GM12878 (cell line): Measurements from ENCODE around the gene CEACAM3. TPM values are rescaled to one million over a fixed set of nuclear protein-coding genes. Genes with fewer than 3 reads are reported as not detected.

Experiments used
- polyA plus RNA-seq, 11 experiments: library from polyadenylated mRNA; depleted of rRNA in 4 of 11; unstranded in 6 of 11; stranded (reverse) in 5 of 11; fragments of >200 nt; fragmentation: Nextera tagmentation in 4 of 11; fragmentation: Illumina TruSeq in 1 of 11; extraction: Ambion mirVana in 4 of 11; extraction: Trizol in 1 of 11; gene quantifications; 1 replicate in 1 of 11; 2 replicates in 10 of 11; pipeline versions ENCODE4 v1.2.1 to v1.2.3, GENCODE V29; 2011 to 2016; ENCODE audit warnings: inconsistent platforms in 2 of 11, missing spikeins in 2 of 11, low read depth in 1 of 11
- total RNA-seq, 4 experiments: library from RNA; depleted of rRNA in 3 of 4; stranded (reverse); fragments of >200 nt in 3 of 4; fragmentation: Illumina TruSeq in 1 of 4; extraction: Trizol in 1 of 4; gene quantifications; 2 replicates each; pipeline versions ENCODE4 v1.2.1 to v1.2.3, GENCODE V29; 2013 to 2021

CEACAM3 gene
- total and polyA plus RNA-seq, 10 of the 15 experiments (the other 5 are each of a cell fraction or from before 2014, with no cell fraction given) = not detected

Other genes with a start within 250 kb of the CEACAM3 start
Only the 7 nearest of the 13 such genes appear.
- not detected in 2 replicates for gene CEACAM5, start 88.0 kb upstream of the CEACAM3 start, total RNA-seq (2014; rRNA removed)
- gene CEACAM5, start 88.0 kb upstream of the CEACAM3 start, total RNA-seq (2014; rRNA removed; fragmentation: Illumina TruSeq; extraction: Trizol) = not detected in 2 replicates
- gene CEACAM5, start 88.0 kb upstream of the CEACAM3 start, total RNA-seq (2021) = 0.38 and 0.88 TPM in 2 replicates
- gene CEACAM5, start 88.0 kb upstream of the CEACAM3 start, polyA plus RNA-seq (2011; rRNA removed) = not detected in 2 replicates
- not detected in 2 replicates for gene CEACAM5, start 88.0 kb upstream of the CEACAM3 start, polyA plus RNA-seq (2014; fragmentation: Illumina TruSeq; extraction: Trizol)
- not detected for gene CEACAM5, start 88.0 kb upstream of the CEACAM3 start, polyA plus RNA-seq (2014; fragmentation: Nextera tagmentation; extraction: Ambion mirVana)
- gene CEACAM5, start 88.0 kb upstream of the CEACAM3 start, polyA plus RNA-seq (2014; rRNA removed) = not detected in 2 replicates
- gene CEACAM5, start 88.0 kb upstream of the CEACAM3 start, polyA plus RNA-seq (2016; fragmentation: Nextera tagmentation; extraction: Ambion mirVana) = not detected
- gene CEACAM6, start 41.1 kb upstream of the CEACAM3 start, total RNA-seq (2014; rRNA removed) = not detected in 2 replicates
- gene CEACAM6, start 41.1 kb upstream of the CEACAM3 start, total RNA-seq (2014; rRNA removed; fragmentation: Illumina TruSeq; extraction: Trizol) = not detected in 2 replicates
- 0.26 and 0.27 TPM in 2 replicates for gene CEACAM6, start 41.1 kb upstream of the CEACAM3 start, total RNA-seq (2021)
- not detected in 2 replicates for gene CEACAM6, start 41.1 kb upstream of the CEACAM3 start, polyA plus RNA-seq (2011; rRNA removed)
- not detected in 2 replicates for gene CEACAM6, start 41.1 kb upstream of the CEACAM3 start, polyA plus RNA-seq (2014; fragmentation: Illumina TruSeq; extraction: Trizol)
- not detected for gene CEACAM6, start 41.1 kb upstream of the CEACAM3 start, polyA plus RNA-seq (2014; fragmentation: Nextera tagmentation; extraction: Ambion mirVana)
- not detected in 2 replicates for gene CEACAM6, start 41.1 kb upstream of the CEACAM3 start, polyA plus RNA-seq (2014; rRNA removed)
- gene CEACAM6, start 41.1 kb upstream of the CEACAM3 start, polyA plus RNA-seq (2016; fragmentation: Nextera tagmentation; extraction: Ambion mirVana) = not detected
- gene LYPD4, start 48.1 kb downstream of the CEACAM3 start, total RNA-seq (2014; rRNA removed) = not detected in 2 replicates
- gene LYPD4, start 48.1 kb downstream of the CEACAM3 start, total RNA-seq (2014; rRNA removed; fragmentation: Illumina TruSeq; extraction: Trizol) = not detected in 2 replicates
- not detected in 2 replicates for gene LYPD4, start 48.1 kb downstream of the CEACAM3 start, total RNA-seq (2021)
- gene LYPD4, start 48.1 kb downstream of the CEACAM3 start, polyA plus RNA-seq (2011; rRNA removed) = not detected in 2 replicates
- not detected in 2 replicates for gene LYPD4, start 48.1 kb downstream of the CEACAM3 start, polyA plus RNA-seq (2014; fragmentation: Illumina TruSeq; extraction: Trizol)
- not detected for gene LYPD4, start 48.1 kb downstream of the CEACAM3 start, polyA plus RNA-seq (2014; fragmentation: Nextera tagmentation; extraction: Ambion mirVana)
- gene LYPD4, start 48.1 kb downstream of the CEACAM3 start, polyA plus RNA-seq (2014; rRNA removed) = not detected in 2 replicates
- not detected for gene LYPD4, start 48.1 kb downstream of the CEACAM3 start, polyA plus RNA-seq (2016; fragmentation: Nextera tagmentation; extraction: Ambion mirVana)
- gene DMRTC2, start 48.5 kb downstream of the CEACAM3 start, total RNA-seq (2014; rRNA removed) = not detected in 2 replicates
- gene DMRTC2, start 48.5 kb downstream of the CEACAM3 start, total RNA-seq (2014; rRNA removed; fragmentation: Illumina TruSeq; extraction: Trizol) = not detected in 2 replicates
- gene DMRTC2, start 48.5 kb downstream of the CEACAM3 start, total RNA-seq (2021) = not detected in 2 replicates
- not detected in 2 replicates for gene DMRTC2, start 48.5 kb downstream of the CEACAM3 start, polyA plus RNA-seq (2011; rRNA removed)
- not detected in 2 replicates for gene DMRTC2, start 48.5 kb downstream of the CEACAM3 start, polyA plus RNA-seq (2014; fragmentation: Illumina TruSeq; extraction: Trizol)
- gene DMRTC2, start 48.5 kb downstream of the CEACAM3 start, polyA plus RNA-seq (2014; fragmentation: Nextera tagmentation; extraction: Ambion mirVana) = not detected
- gene DMRTC2, start 48.5 kb downstream of the CEACAM3 start, polyA plus RNA-seq (2014; rRNA removed) = not detected in 2 replicates
- gene DMRTC2, start 48.5 kb downstream of the CEACAM3 start, polyA plus RNA-seq (2016; fragmentation: Nextera tagmentation; extraction: Ambion mirVana) = not detected
- gene RPS19, start 63.7 kb downstream of the CEACAM3 start, total RNA-seq (2014; rRNA removed) = 2,833 and 3,056 TPM in 2 replicates
- gene RPS19, start 63.7 kb downstream of the CEACAM3 start, total RNA-seq (2014; rRNA removed; fragmentation: Illumina TruSeq; extraction: Trizol) = 4,466 and 4,585 TPM in 2 replicates
- 4,047 and 4,139 TPM in 2 replicates for gene RPS19, start 63.7 kb downstream of the CEACAM3 start, total RNA-seq (2021)
- gene RPS19, start 63.7 kb downstream of the CEACAM3 start, polyA plus RNA-seq (2011; rRNA removed) = 2,203 and 3,275 TPM in 2 replicates
- 763 and 2,654 TPM in 2 replicates for gene RPS19, start 63.7 kb downstream of the CEACAM3 start, polyA plus RNA-seq (2014; fragmentation: Illumina TruSeq; extraction: Trizol)
- gene RPS19, start 63.7 kb downstream of the CEACAM3 start, polyA plus RNA-seq (2014; fragmentation: Nextera tagmentation; extraction: Ambion mirVana) = 1,000 to 10,000 TPM; 5,523 to 5,578 TPM
- 2,615 and 3,329 TPM in 2 replicates for gene RPS19, start 63.7 kb downstream of the CEACAM3 start, polyA plus RNA-seq (2014; rRNA removed)
- 1,000 to 10,000 TPM; 4,207 to 4,390 TPM for gene RPS19, start 63.7 kb downstream of the CEACAM3 start, polyA plus RNA-seq (2016; fragmentation: Nextera tagmentation; extraction: Ambion mirVana)
- 370 and 414 TPM in 2 replicates for gene CD79A, start 80.7 kb downstream of the CEACAM3 start, total RNA-seq (2014; rRNA removed)
- gene CD79A, start 80.7 kb downstream of the CEACAM3 start, total RNA-seq (2014; rRNA removed; fragmentation: Illumina TruSeq; extraction: Trizol) = 243 and 253 TPM in 2 replicates
- gene CD79A, start 80.7 kb downstream of the CEACAM3 start, total RNA-seq (2021) = 357 and 368 TPM in 2 replicates
- 117 and 280 TPM in 2 replicates for gene CD79A, start 80.7 kb downstream of the CEACAM3 start, polyA plus RNA-seq (2011; rRNA removed)
- 97.1 and 294 TPM in 2 replicates for gene CD79A, start 80.7 kb downstream of the CEACAM3 start, polyA plus RNA-seq (2014; fragmentation: Illumina TruSeq; extraction: Trizol)
- gene CD79A, start 80.7 kb downstream of the CEACAM3 start, polyA plus RNA-seq (2014; fragmentation: Nextera tagmentation; extraction: Ambion mirVana) = 10 to 100 TPM; 38.8 to 76.5 TPM
- 400 and 502 TPM in 2 replicates for gene CD79A, start 80.7 kb downstream of the CEACAM3 start, polyA plus RNA-seq (2014; rRNA removed)
- 100 to 1,000 TPM; 268 to 283 TPM for gene CD79A, start 80.7 kb downstream of the CEACAM3 start, polyA plus RNA-seq (2016; fragmentation: Nextera tagmentation; extraction: Ambion mirVana)
- 63.3 and 67.8 TPM in 2 replicates for gene ARHGEF1, start 86.6 kb downstream of the CEACAM3 start, total RNA-seq (2014; rRNA removed)
- 21.2 and 21.7 TPM in 2 replicates for gene ARHGEF1, start 86.6 kb downstream of the CEACAM3 start, total RNA-seq (2014; rRNA removed; fragmentation: Illumina TruSeq; extraction: Trizol)
- 185 and 207 TPM in 2 replicates for gene ARHGEF1, start 86.6 kb downstream of the CEACAM3 start, total RNA-seq (2021)
- gene ARHGEF1, start 86.6 kb downstream of the CEACAM3 start, polyA plus RNA-seq (2011; rRNA removed) = 22.5 and 40.1 TPM in 2 replicates
- gene ARHGEF1, start 86.6 kb downstream of the CEACAM3 start, polyA plus RNA-seq (2014; fragmentation: Illumina TruSeq; extraction: Trizol) = 13.4 and 35.3 TPM in 2 replicates
- 1 to 10 TPM; 1.2 to 5.9 TPM for gene ARHGEF1, start 86.6 kb downstream of the CEACAM3 start, polyA plus RNA-seq (2014; fragmentation: Nextera tagmentation; extraction: Ambion mirVana)
- gene ARHGEF1, start 86.6 kb downstream of the CEACAM3 start, polyA plus RNA-seq (2014; rRNA removed) = 151 and 182 TPM in 2 replicates
- 100 to 1,000 TPM in 1 of 2 experiments, 10 to 100 TPM in 1; 89.7 to 110 TPM for gene ARHGEF1, start 86.6 kb downstream of the CEACAM3 start, polyA plus RNA-seq (2016; fragmentation: Nextera tagmentation; extraction: Ambion mirVana)